Psoas muscle (tissue), 8 donors: ENCODE results near the gene ARHGEF7. TPM values are rescaled to one million over a fixed set of nuclear protein-coding genes. Genes with fewer than 3 reads are reported as not detected.

ENCODE experiments used
- ATAC-seq, 4 donors: fragments of 200-7000 bp; cut with Tn5 transposase; one replicate each; pipeline ENCODE4 v1.9.1; 2020; ENCODE audit warnings: moderate library complexity in 3 of 4, mild to moderate bottlenecking in 2 of 4
- DNase-seq, 2 donors: peaks; one replicate each; pipeline ENCODE4 v3.0.0-alpha.2; 2020
- H3K27ac ChIP-seq: fragments of 200-600 bp; one replicate; pipeline ENCODE4 v1.8.0; 2022
- H3K27me3 ChIP-seq, 3 donors: fragments of 200-600 bp in 1 of 3; one replicate each; pipeline versions ENCODE4 v1.6.1 to v1.8.0; 2013 to 2022; ENCODE audit warnings: low read length in 2 of 3, mild to moderate bottlenecking in 2 of 3, moderate library complexity in 1 of 3; ENCODE audit not compliant: insufficient read depth in 3 of 3
- H3K36me3 ChIP-seq, 2 donors: fragments of 200-600 bp in 1 of 2; one replicate each; pipeline versions ENCODE4 v1.6.1 to v1.8.0; 2013 to 2022; ENCODE audit warnings: low read depth in 1 of 2, mild to moderate bottlenecking in 1 of 2, moderate library complexity in 1 of 2; ENCODE audit not compliant: insufficient read depth in 1 of 2
- H3K4me1 ChIP-seq: fragments of 200-600 bp; one replicate; pipeline ENCODE4 v1.8.0; 2022
- H3K4me3 ChIP-seq: fragments of 200-600 bp; one replicate; pipeline ENCODE4 v1.8.0; 2022; ENCODE audit warnings: mild to moderate bottlenecking
- H3K9me3 ChIP-seq: fragments of 200-600 bp; one replicate; pipeline ENCODE4 v1.8.0; 2022
- WGBS, 3 donors: extraction: QIAGEN DNeasy Blood & Tissue Kit; methylation state at CpG; one replicate each; pipeline versions ENCODE4 v1.1.6 to v1.1.7; 2013; 5-methylcytosine and 5-hydroxymethylcytosine counted together
- intact Hi-C, 2 donors: fragments of 100-400 bp; cut with DNase I; formaldehyde crosslinking; loops; one replicate each; pipeline versions ENCODE4 v1.11.0 to v1.14.2; 2022
- polyA plus RNA-seq, 3 donors: library from polyadenylated mRNA; stranded (reverse); fragments of 200-250 nt; gene quantifications; one replicate each; pipeline ENCODE4 v1.2.3, GENCODE V29; 2013
- total RNA-seq, 4 donors: library from RNA; stranded (reverse); fragmentation: NEBNext Ultra II Directional in 2 of 4; extraction: Animal tissue kit (Norgen Biotek cat#: 25700) in 2 of 4; gene quantifications; one replicate each; pipeline versions ENCODE4 v1.2.1 to v1.2.4, GENCODE V29; 2021 to 2023
- TF ChIP-seq, protein P1 (sequence below): fragments of 200-600 bp; IDR thresholded peaks from one replicate; pipeline ENCODE4 v1.8.0; 2022; ENCODE audit warnings: antibody characterized with exemption
- donor health status: healthy with polysubstance abuse.
- donor health status: DM: no; HTN: no; CAD: no; lungs with moderate emphysema.
- donor health status: Bipolar disorder and iron deficiency.
- donor health status: healthy.
- donor health status: DM: yes; HTN: yes; CAD: no.
- donor health status: DM: no; HTN: no; CAD: no.
- donor health status: DM: no; HTN: no; CAD: no.
- donor health status: DM: yes; HTN: yes; CAD: no.

The ARHGEF7 gene
- total and polyA plus RNA-seq, 7 donors, result 21.6 to 53.6 (median 46.8) TPM

DNA sequence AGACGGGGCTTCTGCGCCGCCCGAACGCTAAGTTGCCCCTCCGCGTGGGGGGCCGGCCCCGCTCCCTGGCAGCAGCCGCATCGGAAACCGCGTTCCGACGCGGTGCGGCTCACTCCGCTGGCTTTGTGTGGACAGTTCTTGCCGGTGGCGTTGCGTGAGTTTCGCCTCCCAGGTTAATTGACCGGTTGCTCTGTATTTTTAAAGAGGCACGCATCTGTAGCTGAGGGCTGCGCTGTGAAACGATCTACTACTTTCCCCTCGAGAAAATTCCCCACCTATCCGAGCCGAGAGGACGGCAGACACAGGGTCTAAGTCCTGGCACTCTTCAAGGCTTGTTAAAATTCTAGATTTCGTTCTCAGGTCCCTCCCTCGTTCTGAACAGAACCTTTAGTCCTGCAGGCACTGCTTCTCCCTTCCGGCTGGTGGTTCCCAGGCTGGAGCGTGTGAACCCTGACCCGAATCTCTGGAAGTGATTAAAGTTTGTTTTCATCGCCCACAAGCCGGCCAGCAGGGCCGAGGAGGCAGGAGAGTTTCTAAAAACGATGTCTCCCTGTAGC is 933 bp downstream of the ARHGEF7 start:
- 0 to 1% (median 0%) methylated on average over 30 to 39 of the region's 39 CpGs for WGBS, 3 donors
- Histone ChIP-seq H3K9me3 (no peaks in the 10 kb centered on the region), H3K4me3 (peak overlapping the region; percentile 87), H3K36me3 (no peaks in the 10 kb centered on the region), H3K27ac (peak overlapping the region; percentile 84), H3K27me3 (no peaks in the 10 kb centered on the region), H3K4me1 (peaks cover 12% of the 10 kb centered on the region)
- intact Hi-C loops, result loop anchor here in 1 of 2 donors (5.0 kb wide), 1 partner anchor 36 kb away; no protein-coding TSS in a partner anchor
- ATAC-seq (peak; percentile 9 to 53 (median 33)), DNase-seq (peak; percentile 64)
- TF ChIP-seq, protein P1, sequence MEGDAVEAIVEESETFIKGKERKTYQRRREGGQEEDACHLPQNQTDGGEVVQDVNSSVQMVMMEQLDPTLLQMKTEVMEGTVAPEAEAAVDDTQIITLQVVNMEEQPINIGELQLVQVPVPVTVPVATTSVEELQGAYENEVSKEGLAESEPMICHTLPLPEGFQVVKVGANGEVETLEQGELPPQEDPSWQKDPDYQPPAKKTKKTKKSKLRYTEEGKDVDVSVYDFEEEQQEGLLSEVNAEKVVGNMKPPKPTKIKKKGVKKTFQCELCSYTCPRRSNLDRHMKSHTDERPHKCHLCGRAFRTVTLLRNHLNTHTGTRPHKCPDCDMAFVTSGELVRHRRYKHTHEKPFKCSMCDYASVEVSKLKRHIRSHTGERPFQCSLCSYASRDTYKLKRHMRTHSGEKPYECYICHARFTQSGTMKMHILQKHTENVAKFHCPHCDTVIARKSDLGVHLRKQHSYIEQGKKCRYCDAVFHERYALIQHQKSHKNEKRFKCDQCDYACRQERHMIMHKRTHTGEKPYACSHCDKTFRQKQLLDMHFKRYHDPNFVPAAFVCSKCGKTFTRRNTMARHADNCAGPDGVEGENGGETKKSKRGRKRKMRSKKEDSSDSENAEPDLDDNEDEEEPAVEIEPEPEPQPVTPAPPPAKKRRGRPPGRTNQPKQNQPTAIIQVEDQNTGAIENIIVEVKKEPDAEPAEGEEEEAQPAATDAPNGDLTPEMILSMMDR, result no peak

DNA sequence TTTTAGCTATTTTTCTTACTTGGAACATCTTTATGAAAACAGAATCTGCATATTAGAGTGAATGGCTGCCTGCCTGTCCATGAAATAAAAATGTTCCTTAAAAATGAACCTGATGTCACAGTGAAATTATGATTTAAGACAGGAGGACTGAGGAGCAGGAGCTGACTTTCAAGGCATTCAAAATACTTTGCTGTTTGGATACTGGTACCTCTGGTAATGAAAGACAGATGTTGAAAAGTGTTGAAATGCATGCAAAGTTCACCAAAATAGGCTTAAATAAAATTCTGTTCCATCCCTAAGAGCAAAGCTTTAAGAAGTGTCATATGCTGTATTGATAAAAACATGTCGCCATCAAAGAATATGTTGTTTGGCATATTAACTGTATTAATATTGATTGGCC is 1.7 kb downstream of the ARHGEF7 start:
- DNase-seq (no peak), ATAC-seq (no peak)
- intact Hi-C loops, result loop anchor here in 1 of 2 donors (5.0 kb wide), 1 partner anchor 35 kb away; no protein-coding TSS in a partner anchor
- H3K4me1 ChIP-seq, result peaks cover 21% of the 10 kb centered on the region
- no peaks in the 10 kb centered on the region for H3K36me3 ChIP-seq
- H3K9me3 ChIP-seq, result no peaks in the 10 kb centered on the region
- H3K4me3 ChIP-seq, result peak overlapping the region; percentile 87
- 93 to 100% (median 96%) methylated on average over 1 of the region's 1 CpG for WGBS, 3 donors
- no peaks in the 10 kb centered on the region for H3K27me3 ChIP-seq
- TF ChIP-seq, protein P1, result no peak
- H3K27ac ChIP-seq, result peak overlapping the region; percentile 84

- Histone ChIP-seq H3K27ac (peak overlapping the region; percentile 84), H3K27me3 (no peaks in the 10 kb centered on the region), H3K4me1 (peaks cover 25% of the 10 kb centered on the region), H3K36me3 (no peaks in the 10 kb centered on the region), H3K4me3 (no peak overlapping the region), H3K9me3 (no peaks in the 10 kb centered on the region)
- WGBS, 3 donors, result 85 to 89% (median 86%) methylated on average over 5 of the region's 5 CpGs
- intact Hi-C loops, result loop anchor here in 1 of 2 donors (5.0 kb wide), 1 partner anchor 35 kb away; no protein-coding TSS in a partner anchor
- ATAC-seq (no peak), DNase-seq (no peak)
- TF ChIP-seq, protein P1, result no peak
Measured at GRCh38 chr13:111117289-111117688, 2.2 kb downstream of the ARHGEF7 start.

DNA sequence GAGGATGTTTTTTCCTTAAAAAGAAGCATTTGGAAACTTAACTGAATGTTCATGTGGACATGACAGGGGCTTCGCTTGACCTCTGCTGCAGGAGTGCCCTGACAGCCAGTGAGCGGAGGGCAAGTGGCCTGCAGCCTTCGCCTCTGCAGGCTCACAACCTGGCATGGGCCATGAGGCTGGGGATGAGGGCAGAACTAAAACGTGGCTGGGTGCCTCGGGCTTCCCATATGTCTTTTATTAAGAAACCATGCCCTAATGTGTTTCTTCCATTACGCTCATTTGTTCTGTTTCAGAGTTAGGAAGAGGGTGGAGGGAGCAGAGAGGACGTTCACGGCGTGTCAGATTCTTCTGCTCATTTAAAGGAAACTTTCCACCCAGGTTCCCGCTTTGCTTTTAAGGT is 2.9 kb downstream of the ARHGEF7 start:
- 65 to 72% (median 68%) methylated on average over 10 of the region's 10 CpGs for WGBS, 3 donors
- peaks cover 31% of the 10 kb centered on the region for H3K4me1 ChIP-seq
- no peaks in the 10 kb centered on the region for H3K36me3 ChIP-seq
- TF ChIP-seq, protein P1, result no peak
- intact Hi-C loops, result loop anchor here in 1 of 2 donors (5.0 kb wide), 1 partner anchor 34 kb away; no protein-coding TSS in a partner anchor
- no peaks in the 10 kb centered on the region for H3K9me3 ChIP-seq
- DNase-seq (peak in 1 of 2 donors; percentile 33), ATAC-seq (no peak)
- peak overlapping the region; percentile 2 for H3K4me3 ChIP-seq
- peak overlapping the region; percentile 53 for H3K27ac ChIP-seq
- H3K27me3 ChIP-seq, result no peaks in the 10 kb centered on the region
